Fibroblast of pulmonary artery (primary cell): ENCODE data around the gene TULP4.

Experiments
- DNase-seq: peaks from one replicate; pipeline ENCODE4 v3.0.0-alpha.2; 2010; ENCODE audit warnings: low read depth
- H3K4me3 ChIP-seq: replicated peaks from 2 replicates; pipeline ENCODE4 v1.5.1; 2011; ENCODE audit warnings: low read depth, mild to moderate bottlenecking, control low read depth, low read length, moderate library complexity
- TF ChIP-seq, protein P1 (sequence below): IDR thresholded peaks from 2 replicates; pipeline ENCODE4 v1.5.1; 2011; ENCODE audit warnings: mild to moderate bottlenecking, control low read depth, low read length, inconsistent platforms; ENCODE audit errors: missing control alignments

The TULP4 gene

DNA sequence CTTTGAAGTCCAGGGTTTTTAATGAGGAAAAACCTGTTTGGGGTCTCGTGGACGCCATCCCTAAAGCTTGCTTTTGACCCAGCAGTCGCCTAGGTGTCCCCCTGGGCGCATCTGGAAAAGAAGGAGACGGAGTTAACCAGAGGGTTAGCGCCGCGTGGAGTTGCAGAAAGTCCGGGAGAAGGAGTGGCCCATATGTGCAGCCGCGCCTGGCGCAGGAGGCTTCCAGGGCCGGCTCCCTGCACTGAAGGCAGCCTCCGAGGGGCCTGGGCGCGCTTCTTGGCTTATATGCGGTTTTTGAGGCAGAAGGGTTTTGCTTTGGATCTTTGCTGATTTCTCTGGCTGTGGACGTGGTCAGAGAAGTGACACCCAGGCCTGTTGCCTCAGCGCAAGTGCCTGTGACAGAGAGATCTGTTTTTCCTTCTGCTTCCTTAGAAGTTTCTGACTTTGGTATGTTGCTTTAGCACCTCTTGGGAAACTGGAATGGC lies 248.6 kb downstream of the TULP4 start:
- DNase-seq = no peak
- TF ChIP-seq, protein P1, sequence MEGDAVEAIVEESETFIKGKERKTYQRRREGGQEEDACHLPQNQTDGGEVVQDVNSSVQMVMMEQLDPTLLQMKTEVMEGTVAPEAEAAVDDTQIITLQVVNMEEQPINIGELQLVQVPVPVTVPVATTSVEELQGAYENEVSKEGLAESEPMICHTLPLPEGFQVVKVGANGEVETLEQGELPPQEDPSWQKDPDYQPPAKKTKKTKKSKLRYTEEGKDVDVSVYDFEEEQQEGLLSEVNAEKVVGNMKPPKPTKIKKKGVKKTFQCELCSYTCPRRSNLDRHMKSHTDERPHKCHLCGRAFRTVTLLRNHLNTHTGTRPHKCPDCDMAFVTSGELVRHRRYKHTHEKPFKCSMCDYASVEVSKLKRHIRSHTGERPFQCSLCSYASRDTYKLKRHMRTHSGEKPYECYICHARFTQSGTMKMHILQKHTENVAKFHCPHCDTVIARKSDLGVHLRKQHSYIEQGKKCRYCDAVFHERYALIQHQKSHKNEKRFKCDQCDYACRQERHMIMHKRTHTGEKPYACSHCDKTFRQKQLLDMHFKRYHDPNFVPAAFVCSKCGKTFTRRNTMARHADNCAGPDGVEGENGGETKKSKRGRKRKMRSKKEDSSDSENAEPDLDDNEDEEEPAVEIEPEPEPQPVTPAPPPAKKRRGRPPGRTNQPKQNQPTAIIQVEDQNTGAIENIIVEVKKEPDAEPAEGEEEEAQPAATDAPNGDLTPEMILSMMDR = no peak
- H3K4me3 ChIP-seq = peak overlapping the region; percentile 77
